A673 (cell line): Measurements from ENCODE around the gene TIAM1. TPM values are rescaled to one million over a fixed set of nuclear protein-coding genes. Genes with fewer than 3 reads are reported as not detected.
A peak's percentile ranks its signal among the peaks of the same experiment; 100 is the strongest.

Experiments
- Bru-seq: library from RNA; stranded (reverse); fragments of 400-500 nt; gene quantifications from one replicate; lab custom pipeline; 2021; lab: Mats Ljungman, UMichigan
- BruChase-seq, 2 experiments: library from RNA; stranded (reverse); fragments of 400-500 nt; gene quantifications; one replicate each; lab custom pipeline; 2021; lab: Mats Ljungman, UMichigan
- BruUV-seq: library from RNA; stranded (reverse); fragments of 400-500 nt; replicated peaks from 2 replicates; lab custom pipeline; 2021; lab: Mats Ljungman, UMichigan
- CTCF ChIA-PET: fragments of 300-600 bp; sonication (Branson Sonifier 250); formaldehyde crosslinking; loops from one replicate; lab custom pipeline; 2022; ENCODE audit warnings: antibody characterized with exemption; lab: Charles Lee
- POLR2A ChIA-PET: fragments of 300-600 bp; sonication (Branson Sonifier 250); formaldehyde crosslinking; loops from one replicate; lab custom pipeline; 2022; ENCODE audit warnings: antibody characterized with exemption; ENCODE audit not compliant: low non-redundant PET; lab: Charles Lee
- DNase-seq: peaks from one replicate; pipeline ENCODE4 v3.0.0-alpha.2; 2015; ENCODE audit warnings: low spot score
- H3K27ac ChIP-seq: fragments of 200-600 bp; sonication (generic); 2 replicates; pipeline ENCODE4 v1.5.1; 2016; ENCODE audit warnings: mixed run types, low read depth, mild to moderate bottlenecking, mixed read lengths, antibody characterized with exemption, low read length; ENCODE audit not compliant: poor library complexity, severe bottlenecking
- H3K27me3 ChIP-seq: fragments of 200-600 bp; sonication (generic); replicated peaks from 2 replicates; pipeline ENCODE4 v1.6.1; 2017; ENCODE audit warnings: mixed run types, low read depth, mild to moderate bottlenecking, mixed read lengths, antibody characterized with exemption, low read length; ENCODE audit not compliant: insufficient read depth, poor library complexity
- H3K36me3 ChIP-seq: fragments of 200-600 bp; sonication (generic); 2 replicates; pipeline ENCODE4 v1.6.1; 2016; ENCODE audit warnings: mixed run types, mild to moderate bottlenecking, mixed read lengths, antibody characterized with exemption, low read length; ENCODE audit not compliant: insufficient read depth, poor library complexity, severe bottlenecking
- H3K4me1 ChIP-seq: fragments of 200-600 bp; sonication (generic); 2 replicates; pipeline ENCODE4 v1.6.1; 2017; ENCODE audit warnings: mixed run types, mild to moderate bottlenecking, mixed read lengths, antibody characterized with exemption, low read length; ENCODE audit not compliant: insufficient read depth, poor library complexity, severe bottlenecking
- H3K4me3 ChIP-seq: fragments of 200-600 bp; sonication (generic); 2 replicates; pipeline ENCODE4 v1.5.1; 2016; ENCODE audit warnings: low read depth, mixed run types, mild to moderate bottlenecking, mixed read lengths, low read length; ENCODE audit not compliant: poor library complexity, severe bottlenecking
- H3K9me3 ChIP-seq: fragments of 200-600 bp; sonication (generic); 2 replicates; pipeline ENCODE4 v1.6.1; 2016; ENCODE audit warnings: mixed run types, low read depth, mild to moderate bottlenecking, mixed read lengths, antibody characterized with exemption, low read length; ENCODE audit not compliant: poor library complexity, severe bottlenecking
- EZH2 ChIP-seq: fragments of 200-600 bp; sonication (generic); IDR thresholded peaks from 2 replicates; pipeline ENCODE4 v1.6.1; 2017; ENCODE audit warnings: borderline replicate concordance, low read depth, mild to moderate bottlenecking, mixed read lengths, antibody characterized with exemption, low read length; ENCODE audit not compliant: poor library complexity, severe bottlenecking
- intact Hi-C: fragments of 100-400 bp; cut with micrococcal nuclease; formaldehyde crosslinking; loops from one replicate; pipeline ENCODE4 v1.10.0; 2022; ENCODE audit not compliant: unreplicated experiment
- long read RNA-seq: library from polyadenylated mRNA; stranded (forward); transcript quantifications from one replicate; pipeline ENCODE4 v2.0.0, GENCODE V29; 2022
- total RNA-seq: library from RNA; stranded (reverse); gene quantifications from 2 replicates; pipeline ENCODE4 v1.2.3, GENCODE V29; 2021
- TF ChIP-seq, protein P1 (sequence below): fragments of 300-800, 200-600 bp; sonication (generic); conservative IDR thresholded peaks from 2 replicates; pipeline ENCODE4 v1.5.1; 2017; ENCODE audit warnings: low read depth, mild to moderate bottlenecking, antibody characterized with exemption, low read length, moderate library complexity, mixed read lengths

The TIAM1 gene, protein sequence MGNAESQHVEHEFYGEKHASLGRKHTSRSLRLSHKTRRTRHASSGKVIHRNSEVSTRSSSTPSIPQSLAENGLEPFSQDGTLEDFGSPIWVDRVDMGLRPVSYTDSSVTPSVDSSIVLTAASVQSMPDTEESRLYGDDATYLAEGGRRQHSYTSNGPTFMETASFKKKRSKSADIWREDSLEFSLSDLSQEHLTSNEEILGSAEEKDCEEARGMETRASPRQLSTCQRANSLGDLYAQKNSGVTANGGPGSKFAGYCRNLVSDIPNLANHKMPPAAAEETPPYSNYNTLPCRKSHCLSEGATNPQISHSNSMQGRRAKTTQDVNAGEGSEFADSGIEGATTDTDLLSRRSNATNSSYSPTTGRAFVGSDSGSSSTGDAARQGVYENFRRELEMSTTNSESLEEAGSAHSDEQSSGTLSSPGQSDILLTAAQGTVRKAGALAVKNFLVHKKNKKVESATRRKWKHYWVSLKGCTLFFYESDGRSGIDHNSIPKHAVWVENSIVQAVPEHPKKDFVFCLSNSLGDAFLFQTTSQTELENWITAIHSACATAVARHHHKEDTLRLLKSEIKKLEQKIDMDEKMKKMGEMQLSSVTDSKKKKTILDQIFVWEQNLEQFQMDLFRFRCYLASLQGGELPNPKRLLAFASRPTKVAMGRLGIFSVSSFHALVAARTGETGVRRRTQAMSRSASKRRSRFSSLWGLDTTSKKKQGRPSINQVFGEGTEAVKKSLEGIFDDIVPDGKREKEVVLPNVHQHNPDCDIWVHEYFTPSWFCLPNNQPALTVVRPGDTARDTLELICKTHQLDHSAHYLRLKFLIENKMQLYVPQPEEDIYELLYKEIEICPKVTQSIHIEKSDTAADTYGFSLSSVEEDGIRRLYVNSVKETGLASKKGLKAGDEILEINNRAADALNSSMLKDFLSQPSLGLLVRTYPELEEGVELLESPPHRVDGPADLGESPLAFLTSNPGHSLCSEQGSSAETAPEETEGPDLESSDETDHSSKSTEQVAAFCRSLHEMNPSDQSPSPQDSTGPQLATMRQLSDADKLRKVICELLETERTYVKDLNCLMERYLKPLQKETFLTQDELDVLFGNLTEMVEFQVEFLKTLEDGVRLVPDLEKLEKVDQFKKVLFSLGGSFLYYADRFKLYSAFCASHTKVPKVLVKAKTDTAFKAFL (N-terminal part only)
- total RNA-seq (9.6 and 14.3 TPM in 2 replicates), Bru-seq, nascent RNA (percentile 56 among the genes with signal in this experiment), BruChase-seq, experiment 1, labeled RNA remaining after a 2-hour chase (percentile 54 among the genes with signal in this experiment), BruChase-seq, experiment 2, labeled RNA remaining after a 6-hour chase (percentile 59 among the genes with signal in this experiment)
- long read RNA-seq, partial matches to known transcripts = 5 of 11 reads
- long read RNA-seq, other reads (novel, unspliced or antisense) = 6 of 11 reads

DNA sequence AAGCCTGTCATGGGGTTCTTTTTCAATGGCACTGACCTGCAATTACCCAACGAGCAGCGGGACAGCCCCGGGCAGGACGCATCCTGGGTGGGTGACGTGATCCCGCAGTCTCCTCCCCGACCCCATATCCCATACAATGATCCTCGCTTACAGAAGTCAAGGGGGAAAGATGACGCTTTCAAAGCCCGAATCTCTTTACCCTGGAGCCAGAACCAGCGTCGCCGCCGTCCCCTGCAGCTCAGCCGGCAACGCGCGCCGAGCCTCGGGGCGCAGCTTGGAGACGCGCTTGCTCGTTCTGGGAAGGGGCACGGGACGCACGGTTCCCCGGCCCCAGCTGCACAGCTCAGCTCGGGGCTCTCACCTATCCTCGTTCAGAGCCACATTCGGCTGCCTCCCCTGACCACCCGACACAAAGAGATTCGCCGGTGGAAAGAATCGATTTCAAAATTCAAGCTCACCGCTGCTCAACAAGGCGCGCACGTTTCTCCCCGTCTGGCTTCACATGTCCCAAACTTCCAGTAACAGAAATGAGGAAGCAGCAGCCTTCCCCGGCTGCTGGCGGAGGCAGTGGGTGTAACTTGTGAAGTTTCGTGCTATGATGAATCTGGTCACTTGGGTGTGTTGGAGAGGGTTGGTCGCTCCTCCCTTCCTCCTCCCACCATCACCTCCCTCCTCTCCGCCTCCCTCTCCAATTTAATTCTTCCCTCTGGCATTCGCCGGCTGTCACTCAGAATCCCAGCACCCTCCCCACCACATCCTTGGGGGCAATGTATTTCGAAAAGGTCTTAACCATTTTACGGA is at the start of gene TIAM1:
TIAM1 (minus strand) TSS at position 582 of the 801 bp plus-strand sequence. CDS start 77,289 bp downstream, outside the sequence.
- Histone ChIP-seq H3K9me3 (no peaks in the 10 kb centered on the region), H3K36me3 (no peaks in the 10 kb centered on the region), H3K4me3 (peak within 1 kb of the TSS; percentile 16), H3K27ac (no peak within 1 kb of the TSS), H3K4me1 (no peaks in the 10 kb centered on the region), H3K27me3 (peaks cover 27% of the 10 kb centered on the region)
- no TSS peak for BruUV-seq
- TF ChIP-seq EZH2 = no peak
- TF ChIP-seq, protein P1, sequence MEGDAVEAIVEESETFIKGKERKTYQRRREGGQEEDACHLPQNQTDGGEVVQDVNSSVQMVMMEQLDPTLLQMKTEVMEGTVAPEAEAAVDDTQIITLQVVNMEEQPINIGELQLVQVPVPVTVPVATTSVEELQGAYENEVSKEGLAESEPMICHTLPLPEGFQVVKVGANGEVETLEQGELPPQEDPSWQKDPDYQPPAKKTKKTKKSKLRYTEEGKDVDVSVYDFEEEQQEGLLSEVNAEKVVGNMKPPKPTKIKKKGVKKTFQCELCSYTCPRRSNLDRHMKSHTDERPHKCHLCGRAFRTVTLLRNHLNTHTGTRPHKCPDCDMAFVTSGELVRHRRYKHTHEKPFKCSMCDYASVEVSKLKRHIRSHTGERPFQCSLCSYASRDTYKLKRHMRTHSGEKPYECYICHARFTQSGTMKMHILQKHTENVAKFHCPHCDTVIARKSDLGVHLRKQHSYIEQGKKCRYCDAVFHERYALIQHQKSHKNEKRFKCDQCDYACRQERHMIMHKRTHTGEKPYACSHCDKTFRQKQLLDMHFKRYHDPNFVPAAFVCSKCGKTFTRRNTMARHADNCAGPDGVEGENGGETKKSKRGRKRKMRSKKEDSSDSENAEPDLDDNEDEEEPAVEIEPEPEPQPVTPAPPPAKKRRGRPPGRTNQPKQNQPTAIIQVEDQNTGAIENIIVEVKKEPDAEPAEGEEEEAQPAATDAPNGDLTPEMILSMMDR = no peak
- ChIA-PET CTCF (no interaction called here), POLR2A (no interaction called here)
- intact Hi-C loops = loop anchor here (10.0 kb wide), 1 partner anchor 241 kb away; no protein-coding TSS in a partner anchor
- peak; percentile 31 for DNase-seq

DNA sequence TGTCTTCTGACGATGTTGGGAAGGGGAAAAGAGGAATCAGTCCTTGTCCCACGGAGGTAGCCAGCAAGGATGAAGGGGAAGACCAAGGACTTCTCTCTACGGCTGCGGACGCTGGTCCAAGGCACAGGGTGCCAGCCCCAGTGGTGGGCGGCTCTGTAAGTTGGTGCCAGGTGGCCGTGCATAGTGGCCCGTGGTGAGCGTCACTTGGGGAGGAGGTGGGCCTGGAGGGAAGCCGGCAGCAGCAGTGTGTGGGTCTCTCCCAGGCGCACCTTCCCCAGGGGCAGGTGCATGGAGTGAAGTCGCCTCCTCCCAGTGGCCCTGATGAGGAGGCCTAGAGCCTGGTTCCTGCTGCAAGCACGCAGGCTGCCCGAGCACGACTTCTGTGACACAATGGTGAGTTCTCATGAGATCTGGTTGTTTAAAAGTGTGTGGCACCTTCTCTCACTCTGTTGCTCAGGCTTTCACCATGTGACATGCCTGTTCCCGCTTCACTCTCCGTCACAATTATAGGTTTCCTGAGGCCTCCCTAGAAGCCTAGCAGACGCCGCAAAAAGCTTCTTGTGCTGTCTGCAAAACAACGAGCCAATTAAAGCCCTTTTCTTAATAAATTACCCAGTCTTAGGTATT is 43.6 kb upstream of the TIAM1 start:
- Histone ChIP-seq H3K9me3 (no peaks in the 10 kb centered on the region), H3K27ac (no peak overlapping the region), H3K4me1 (no peaks in the 10 kb centered on the region), H3K27me3 (no peaks in the 10 kb centered on the region), H3K4me3 (no peak overlapping the region), H3K36me3 (no peaks in the 10 kb centered on the region)
- no TSS peak for BruUV-seq
- TF ChIP-seq, protein P1 = no peak
- TF ChIP-seq EZH2 = no peak
- POLR2A ChIA-PET = no interaction called here
- CTCF ChIA-PET = no interaction called here
- intact Hi-C loops = no loop called here
- no peak for DNase-seq
